HG03095 (cell line): ENCODE measurements around the gene GUCD1.

Experiments
- ATAC-seq: cut with Tn5 transposase; IDR thresholded peaks from one replicate; pipeline ENCODE4 v1.9.1; 2021; ENCODE audit warnings: moderate library complexity; ENCODE audit not compliant: unreplicated experiment

GUCD1 gene

GRCh38 chr22:24504956-24505736 lies 49.8 kb downstream of the GUCD1 start:
- ATAC-seq, result no peak

DNA sequence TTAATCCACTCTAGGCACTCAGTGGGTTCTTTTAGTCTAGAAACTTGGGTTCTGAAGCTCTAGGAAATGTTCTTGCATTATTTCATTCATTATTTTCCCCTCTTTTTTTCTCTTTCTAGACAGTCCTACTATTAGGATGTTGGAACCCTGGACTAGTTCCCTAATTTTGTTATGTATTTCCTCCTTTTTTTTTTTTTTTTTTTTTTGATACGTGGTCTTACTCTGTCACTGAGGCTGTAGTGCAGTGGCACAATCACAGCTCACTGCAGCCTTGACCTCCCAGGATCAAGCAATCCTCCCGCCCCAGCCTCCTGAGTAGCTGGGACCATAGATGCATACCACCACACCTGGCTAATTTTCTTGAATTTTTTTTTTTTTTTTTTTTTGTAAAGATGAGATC lies 50.4 kb downstream of the GUCD1 start:
- no peak for ATAC-seq

GRCh38 chr22:24503843-24504338 lies 51.0 kb downstream of the GUCD1 start:
- ATAC-seq, result no peak

- ATAC-seq, result peak; percentile 71
Observed at GRCh38 chr22:24503137-24503842, 51.6 kb downstream of the GUCD1 start.

- ATAC-seq, result no peak
Observed at GRCh38 chr22:24502541-24502940, 52.4 kb downstream of the GUCD1 start.

DNA sequence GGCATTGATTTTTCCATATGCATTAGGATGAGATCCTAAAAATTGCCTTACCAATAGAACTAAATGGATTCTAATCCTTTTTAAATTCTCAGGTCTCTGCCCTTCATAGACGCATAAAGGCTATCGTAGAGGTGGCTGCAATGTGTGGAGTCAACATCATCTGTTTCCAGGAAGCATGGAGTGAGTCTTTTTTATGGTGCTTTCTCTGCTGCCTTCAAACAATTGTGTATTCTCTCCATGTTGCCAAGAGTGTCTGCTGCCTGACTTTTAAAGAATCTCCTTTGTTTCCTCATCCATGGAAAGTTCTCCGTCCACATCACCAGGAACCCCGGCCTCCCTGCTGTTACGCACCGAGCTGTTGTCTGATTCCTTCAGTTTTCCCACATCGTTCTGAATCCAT lies 52.9 kb downstream of the GUCD1 start:
- ATAC-seq, result no peak

DNA sequence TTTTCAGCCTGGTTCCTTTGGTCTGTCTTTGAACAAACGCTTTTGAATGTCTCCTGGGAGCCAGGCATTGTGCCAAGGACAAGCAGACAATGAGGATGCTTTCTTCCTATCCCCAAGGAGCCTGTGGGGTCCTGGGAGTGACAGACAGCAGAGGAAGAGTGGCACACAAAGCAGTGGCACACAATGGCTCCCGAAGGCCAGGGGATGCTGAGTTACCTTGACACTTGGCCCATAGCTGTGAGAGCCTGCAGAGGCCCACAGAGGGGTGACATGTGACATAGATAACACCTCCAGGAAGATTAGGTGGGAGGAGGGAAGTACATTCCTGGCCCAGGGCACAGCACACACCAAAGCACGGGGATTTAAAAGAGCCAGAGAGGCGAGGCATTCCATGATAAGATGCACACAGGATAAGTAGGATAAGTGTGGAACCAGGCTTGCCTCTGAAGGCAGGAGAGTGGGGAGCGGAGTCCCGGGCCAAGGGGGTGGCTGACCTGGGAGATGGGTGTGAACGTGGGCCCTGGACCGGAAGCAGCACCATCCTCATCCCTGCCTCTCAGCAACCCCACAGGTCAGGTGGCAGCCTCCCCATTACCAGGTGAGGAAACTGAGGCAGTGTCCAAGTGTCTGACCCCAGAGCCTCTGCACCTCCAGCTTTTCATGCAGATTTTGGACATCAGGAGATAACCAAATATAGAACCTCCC lies 53.5 kb downstream of the GUCD1 start:
- no peak for ATAC-seq

GRCh38 chr22:24500277-24500820 lies 54.6 kb downstream of the GUCD1 start:
- no peak for ATAC-seq

DNA sequence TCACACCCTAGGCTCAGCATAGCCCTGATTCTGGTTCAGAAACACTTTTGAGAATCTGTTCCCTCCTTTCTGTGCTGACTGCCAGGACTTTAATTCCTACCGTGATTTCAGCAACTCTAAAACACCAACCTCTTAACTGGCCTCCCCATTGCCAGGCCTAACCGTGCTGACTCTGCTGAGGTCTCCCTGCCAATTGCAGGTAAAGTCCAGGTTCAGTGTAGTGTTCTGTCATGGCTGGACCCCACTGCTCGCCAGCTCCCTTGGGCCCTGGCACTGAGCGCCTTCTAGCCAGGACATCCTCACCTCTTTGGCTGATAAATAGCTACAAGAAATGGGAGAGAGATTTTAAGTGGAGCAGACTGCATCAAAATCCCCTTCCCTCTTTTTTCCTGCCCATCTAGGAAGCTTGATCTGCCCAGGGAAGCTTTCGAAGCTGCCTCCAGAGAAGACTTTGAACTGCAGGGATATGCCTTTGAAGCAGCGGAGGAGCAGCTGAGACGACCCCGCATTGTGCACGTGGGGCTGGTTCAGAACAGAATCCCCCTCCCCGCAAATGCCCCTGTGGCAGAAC lies 55.1 kb downstream of the GUCD1 start:
- ATAC-seq, result no peak

DNA sequence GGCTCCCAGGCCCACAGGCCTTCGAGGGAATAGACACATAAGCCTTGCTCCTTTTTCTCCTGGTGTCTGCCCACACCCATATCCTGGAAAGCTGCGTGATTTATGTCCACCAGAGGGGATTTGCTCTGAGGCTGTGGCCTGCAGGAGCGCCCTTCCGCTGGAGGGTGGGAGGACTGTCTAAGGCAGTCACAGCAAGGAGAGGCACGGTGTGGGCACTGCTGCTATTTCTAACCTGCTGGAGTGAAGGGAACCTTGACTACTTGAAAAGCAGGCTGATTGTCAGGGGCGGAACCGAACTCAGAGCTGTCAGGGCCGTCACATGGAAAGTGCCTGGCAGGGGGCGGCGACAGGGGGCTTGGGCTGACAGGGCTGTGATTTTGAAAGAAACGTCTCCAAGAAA lies 56.1 kb downstream of the GUCD1 start:
- ATAC-seq, result no peak

- ATAC-seq, result no peak
Observed at GRCh38 chr22:24497841-24498258, 57.1 kb downstream of the GUCD1 start.

GRCh38 chr22:24496661-24497060 lies 58.3 kb downstream of the GUCD1 start:
- ATAC-seq, result no peak

GRCh38 chr22:24496234-24496633 lies 58.7 kb downstream of the GUCD1 start:
- no peak for ATAC-seq

- no peak for ATAC-seq
Observed at GRCh38 chr22:24495365-24495675, 59.6 kb downstream of the GUCD1 start.

GRCh38 chr22:24494528-24495364 lies 60.2 kb downstream of the GUCD1 start, which contains the start of gene UPB1:
Gene UPB1, plus strand, starts transcription at chr22:24495332. Its CDS starts 72 bp downstream, at chr22:24495404.
- no peak for ATAC-seq

DNA sequence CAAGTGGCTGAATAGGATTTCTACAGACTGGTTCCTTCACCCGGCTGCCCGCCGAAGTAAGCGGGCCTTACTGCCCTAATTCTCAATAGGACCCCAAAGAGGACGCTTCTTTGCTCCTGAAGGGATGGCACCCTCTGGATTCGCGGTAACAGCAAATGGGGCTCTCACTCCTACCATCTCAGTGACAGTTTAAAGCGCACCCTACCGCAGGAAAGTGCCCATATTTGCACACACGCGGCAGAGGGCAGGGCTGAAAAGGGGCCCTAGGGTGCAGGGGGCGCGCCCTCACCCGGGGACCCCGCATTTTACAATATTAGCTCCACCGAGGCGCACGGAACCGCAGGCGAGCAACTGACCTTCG lies 60.8 kb downstream of the GUCD1 start:
- no peak for ATAC-seq

DNA sequence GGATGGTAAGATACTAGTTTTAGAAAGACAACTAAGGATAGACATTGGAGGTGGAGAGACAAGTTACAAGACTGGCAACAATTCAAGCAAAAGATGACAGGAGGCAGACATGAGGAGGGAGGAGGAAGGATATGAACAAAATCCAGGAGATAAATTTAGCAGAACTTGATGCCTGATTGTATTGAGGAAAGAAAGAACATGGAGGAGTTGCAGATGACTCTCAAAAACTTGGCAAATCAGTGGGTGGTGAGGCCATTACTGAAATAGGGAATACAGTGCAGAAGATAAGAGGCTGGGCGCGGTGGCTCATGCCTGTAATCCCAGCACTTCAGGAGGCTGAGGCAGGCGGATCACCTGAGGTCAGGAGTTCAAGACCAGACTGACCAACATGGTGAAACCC lies 62.5 kb downstream of the GUCD1 start:
- no peak for ATAC-seq
